Ascending aorta (tissue), 2 donors: ENCODE results near the gene AKAP6. TPM values are rescaled to one million over a fixed set of nuclear protein-coding genes. Genes with fewer than 3 reads are reported as not detected.
A peak's percentile ranks its signal among the peaks of the same experiment; 100 is the strongest.

Experiments used
- DNase-seq, 2 donors: peaks; one replicate each; pipeline ENCODE4 v3.0.0-alpha.2; 2019; ENCODE audit warnings: low spot score in 2 of 2
- H3K27ac ChIP-seq, 2 donors: fragments of 200-600 bp; sonication (generic); one replicate each; pipeline ENCODE4 v1.5.1; 2016 to 2017; ENCODE audit warnings: mild to moderate bottlenecking in 1 of 2
- H3K27me3 ChIP-seq: fragments of 200-600 bp; sonication (generic); one replicate; pipeline ENCODE4 v1.5.1; 2017
- H3K36me3 ChIP-seq, 2 donors: fragments of 200-600 bp; sonication (generic); one replicate each; pipeline ENCODE4 v1.5.1; 2016
- H3K4me1 ChIP-seq, 2 donors: fragments of 200-600 bp; sonication (generic); one replicate each; pipeline ENCODE4 v1.5.1; 2016 to 2017; ENCODE audit warnings: mild to moderate bottlenecking in 1 of 2
- H3K4me3 ChIP-seq, 2 donors: fragments of 200-600 bp; sonication (generic); one replicate each; pipeline ENCODE4 v1.5.1; 2016 to 2017; ENCODE audit warnings: mild to moderate bottlenecking in 1 of 2
- H3K9me3 ChIP-seq, 2 donors: fragments of 200-600 bp; sonication (generic); one replicate each; pipeline ENCODE4 v1.5.1; 2016
- CTCF ChIP-seq, 3 experiments: fragments of 200-600 bp in 2 of 3; fragments of 450-650 bp in 1 of 3; sonication (generic) in 2 of 3; IDR thresholded peaks; one replicate each; pipeline ENCODE4 v1.5.1; 2016 to 2019; ENCODE audit warnings: antibody characterized with exemption in 3 of 3, mild to moderate bottlenecking in 1 of 3, moderate library complexity in 1 of 3
- intact Hi-C: fragments of 100-400 bp; cut with DNase I; formaldehyde crosslinking; loops from one replicate; pipeline ENCODE4 v1.15.1; 2023
- total RNA-seq: library from RNA; depleted of rRNA; stranded (reverse); fragments of >200 nt; gene quantifications from one replicate; pipeline ENCODE4 v1.1.0, GENCODE V29; 2016

Gene AKAP6
- total RNA-seq, 1 donor from 2014 or later, result 21.1 TPM

GRCh38 chr14:32697704-32698103 lies 368.6 kb downstream of the AKAP6 start:
- no peaks in the 10 kb centered on the region for H3K36me3 ChIP-seq
- TF ChIP-seq CTCF (IDR thresholded peaks at IDR 0.05), result no peak
- peaks cover 3 to 34% of the 10 kb centered on the region in 2 donors for H3K4me1 ChIP-seq
- peak overlapping the region; percentile 36 to 88 for H3K27ac ChIP-seq
- intact Hi-C loops, result no loop called here
- H3K9me3 ChIP-seq, result no peaks in the 10 kb centered on the region
- DNase-seq, result no peak
- H3K4me3 ChIP-seq, result no peak overlapping the region
- no peaks in the 10 kb centered on the region for H3K27me3 ChIP-seq

GRCh38 chr14:32698831-32699230 lies 369.7 kb downstream of the AKAP6 start:
- H3K27ac ChIP-seq, result peak overlapping the region; percentile 57 to 88
- H3K36me3 ChIP-seq, result no peaks in the 10 kb centered on the region
- H3K4me1 ChIP-seq, result peaks cover 3 to 41% of the 10 kb centered on the region in 2 donors
- TF ChIP-seq CTCF (IDR thresholded peaks at IDR 0.05), result no peak
- H3K9me3 ChIP-seq, result no peaks in the 10 kb centered on the region
- intact Hi-C loops, result no loop called here
- H3K4me3 ChIP-seq, result no peak overlapping the region
- no peaks in the 10 kb centered on the region for H3K27me3 ChIP-seq
- no peak for DNase-seq

- H3K4me1 ChIP-seq, result peaks cover 3 to 44% of the 10 kb centered on the region in 2 donors
Measured at GRCh38 chr14:32701475-32701874, 372.4 kb downstream of the AKAP6 start.

GRCh38 chr14:32702088-32702487 lies 373.0 kb downstream of the AKAP6 start:
- Histone ChIP-seq H3K36me3 (no peaks in the 10 kb centered on the region), H3K27me3 (no peaks in the 10 kb centered on the region), H3K9me3 (no peaks in the 10 kb centered on the region), H3K27ac (peak overlapping the region; percentile 83 to 88), H3K4me1 (peaks cover 3 to 42% of the 10 kb centered on the region in 2 donors), H3K4me3 (peak overlapping the region in 1 of 2 donors; percentile 38)
- intact Hi-C loops, result loop anchor here (2.0 to 10.0 kb wide), 3 partner anchors 95 to 233 kb away; partner anchors contain the start of gene NPAS3
- DNase-seq, result no peak
- TF ChIP-seq CTCF (IDR thresholded peaks at IDR 0.05), result no peak

More at GRCh38 chr14:32701475-32701874, 372.4 kb downstream of the AKAP6 start:
- intact Hi-C loops, result loop anchor here (5.0 to 10.0 kb wide), 2 partner anchors 94 to 233 kb away; partner anchors contain the start of gene NPAS3
- no peaks in the 10 kb centered on the region for H3K27me3 ChIP-seq
- H3K9me3 ChIP-seq, result no peaks in the 10 kb centered on the region
- no peak for TF ChIP-seq CTCF (IDR thresholded peaks at IDR 0.05)
- H3K27ac ChIP-seq, result peak overlapping the region; percentile 83 to 88
- H3K4me3 ChIP-seq, result no peak overlapping the region
- no peaks in the 10 kb centered on the region for H3K36me3 ChIP-seq
- DNase-seq, result no peak

- Histone ChIP-seq H3K4me3 (peak overlapping the region; percentile 23 to 38), H3K27me3 (no peaks in the 10 kb centered on the region), H3K27ac (peak overlapping the region; percentile 83 to 88), H3K9me3 (no peaks in the 10 kb centered on the region), H3K4me1 (peaks cover 3 to 38% of the 10 kb centered on the region in 2 donors), H3K36me3 (no peaks in the 10 kb centered on the region)
- TF ChIP-seq CTCF (IDR thresholded peaks at IDR 0.05), result no peak
- DNase-seq, result peak; percentile 41 to 89
- intact Hi-C loops, result loop anchor here (2.0 to 10.0 kb wide), 3 partner anchors 95 to 232 kb away; partner anchors contain the start of gene NPAS3
Measured at GRCh38 chr14:32702562-32702961, 373.5 kb downstream of the AKAP6 start.
